HepG2 (cell line): ENCODE data around the gene SLC34A3. TPM values are rescaled to one million over a fixed set of nuclear protein-coding genes. Genes with fewer than 3 reads are reported as not detected.

ENCODE experiments used
- AKNA ChIP-seq: sonication (generic); formaldehyde crosslinking; IDR thresholded peaks from 2 replicates; pipeline ENCODE4 v1.4.0; 2020; ENCODE audit warnings: missing genetic modification reagents, borderline replicate concordance
- FOXJ3 ChIP-seq: sonication (generic); formaldehyde crosslinking; IDR thresholded peaks from 2 replicates; pipeline ENCODE4 v1.4.0; 2020; ENCODE audit warnings: missing genetic modification reagents, mild to moderate bottlenecking, borderline replicate concordance
- SALL1 ChIP-seq: sonication (generic); formaldehyde crosslinking; IDR thresholded peaks from 2 replicates; pipeline ENCODE4 v1.8.0; 2022; ENCODE audit warnings: mild to moderate bottlenecking, missing genetic modification reagents
- SATB2 ChIP-seq: sonication (generic); formaldehyde crosslinking; IDR thresholded peaks from 2 replicates; pipeline ENCODE4 v1.5.0; 2020; ENCODE audit warnings: missing genetic modification reagents
- SP5 ChIP-seq: IDR thresholded peaks from 2 replicates; pipeline ENCODE4 v1.6.1; 2016; ENCODE audit warnings: low read depth, borderline replicate concordance
- ZC3H13 ChIP-seq: sonication (generic); formaldehyde crosslinking; IDR thresholded peaks from 2 replicates; pipeline ENCODE4 v1.8.1; 2023; ENCODE audit warnings: mild to moderate bottlenecking, missing genetic modification reagents, moderate library complexity
- ZNF260 ChIP-seq: sonication (generic); formaldehyde crosslinking; IDR thresholded peaks from 2 replicates; pipeline ENCODE4 v1.4.0; 2020; ENCODE audit warnings: missing genetic modification reagents, low read depth, mild to moderate bottlenecking, borderline replicate concordance
- ZNF318 ChIP-seq: sonication (generic); formaldehyde crosslinking; IDR thresholded peaks from 2 replicates; pipeline ENCODE4 v1.4.0; 2020; ENCODE audit warnings: mild to moderate bottlenecking, missing genetic modification reagents
- ZNF562 ChIP-seq: sonication (generic); formaldehyde crosslinking; IDR thresholded peaks from 2 replicates; pipeline ENCODE4 v1.8.0; 2022; ENCODE audit warnings: missing genetic modification reagents, borderline replicate concordance
- ZNF616 ChIP-seq: sonication (generic); formaldehyde crosslinking; IDR thresholded peaks from 2 replicates; pipeline ENCODE4 v1.5.0; 2020; ENCODE audit warnings: low read depth, mild to moderate bottlenecking, missing genetic modification reagents
- ZNF740 ChIP-seq: sonication (generic); formaldehyde crosslinking; IDR thresholded peaks from 2 replicates; pipeline ENCODE4 v1.4.0; 2020; ENCODE audit warnings: missing genetic modification reagents
- polyA plus RNA-seq, 8 experiments: library from polyadenylated mRNA; depleted of rRNA in 3 of 8; stranded (reverse) in 7 of 8; unstranded in 1 of 8; fragments of >200 nt; fragmentation: Illumina TruSeq in 4 of 8; extraction: Trizol in 4 of 8; gene quantifications; 2 replicates each; pipeline versions ENCODE4 v1.2.1 to v1.2.3, GENCODE V29; 2011 to 2016; ENCODE audit warnings: low read depth in 4 of 8, missing spikeins in 1 of 8, mixed read lengths in 1 of 8; ENCODE audit not compliant: insufficient read depth in 1 of 8
- total RNA-seq, 5 experiments: library from RNA; depleted of rRNA; stranded (reverse); fragments of >200 nt; fragmentation: Illumina TruSeq; extraction: Trizol; gene quantifications; 2 replicates each; pipeline ENCODE4 v1.2.3, GENCODE V29; 2016; ENCODE audit warnings: low read depth in 1 of 5

The SLC34A3 gene
- total and polyA plus RNA-seq, 2 of the 13 experiments (the other 11 are each of a cell fraction or from before 2014, with no cell fraction given), result 0.07 to 1.0 TPM

GRCh38 chr9:137222190-137223077 is 8.3 kb upstream of the SLC34A3 start, which contains the start of gene RNF208 (continued):
- TF ChIP-seq ZNF260 (CRISPR knock-in tag) (no peak), ZNF562 (CRISPR knock-in tag) (no peak), ZNF616 (CRISPR knock-in tag) (no peak), SATB2 (CRISPR knock-in tag) (no peak), AKNA (CRISPR knock-in tag) (no peak), ZC3H13 (CRISPR knock-in tag) (no peak), SALL1 (CRISPR knock-in tag) (0 out of 2 replicates have a peak, but pooled peaks have one; percentile 0), ZNF740 (no peak), FOXJ3 (no peak), ZNF318 (CRISPR knock-in tag) (no peak), SP5 (CRISPR knock-in tag) (no peak)
